GM12878 (cell line): ENCODE results near the gene ALDH1A1. TPM values are rescaled to one million over a fixed set of nuclear protein-coding genes. Genes with fewer than 3 reads are reported as not detected.

Source experiments
- ATAC-seq: fragments of 200-7000 bp; cut with Tn5 transposase; 3 replicates; pipeline ENCODE4 v1.9.1; 2020; ENCODE audit warnings: mild to moderate bottlenecking, moderate library complexity
- BruUV-seq: library from RNA; stranded (reverse); fragments of 400-500 nt; replicated peaks from 2 replicates; lab custom pipeline; 2021; lab: Mats Ljungman, UMichigan
- CTCF ChIA-PET: fragments of 300-600 bp; sonication (Branson Sonifier 250); formaldehyde crosslinking; extraction: SDS; loops from one replicate; lab custom pipeline; 2021; ENCODE audit warnings: inconsistent platforms; lab: Yijun Ruan, JAX
- POLR2A ChIA-PET: fragments of 350-600 bp; formaldehyde crosslinking; extraction: SDS; loops from one replicate; lab custom pipeline; 2021; ENCODE audit warnings: inconsistent platforms; lab: Charles Lee
- RAD21 ChIA-PET: fragments of 300-600 bp; sonication (Branson Sonifier 250); formaldehyde crosslinking; loops from one replicate; lab custom pipeline; 2023; ENCODE audit warnings: antibody characterized with exemption; ENCODE audit not compliant: unreplicated experiment; lab: Charles Lee
- SMC1A ChIA-PET: fragments of 300-600 bp; sonication (Branson Sonifier 250); formaldehyde crosslinking; loops from one replicate; lab custom pipeline; 2023; ENCODE audit not compliant: unreplicated experiment, uncharacterized antibody; lab: Charles Lee
- DNase-seq: peaks from one replicate; pipeline ENCODE4 v3.0.0-alpha.2; 2011; ENCODE audit warnings: low read depth, low spot score
- FAIRE-seq: peaks from 3 replicates; lab custom pipeline; 2011; peaks lifted over from hg19 to GRCh38; lab: Jason Lieb, UNC
- H2AFZ ChIP-seq: 2 replicates; pipeline ENCODE4 v1.6.0; 2011; ENCODE audit warnings: low read depth, low read length, control low read depth; ENCODE audit not compliant: control insufficient read depth
- H3K27ac ChIP-seq: 2 replicates; pipeline ENCODE4 v1.5.1; 2011; ENCODE audit warnings: control low read depth; ENCODE audit not compliant: control insufficient read depth, insufficient read depth
- H3K27me3 ChIP-seq, 2 experiments: replicated peaks in 1 of 2; 2 replicates each; pipeline versions ENCODE4 v1.6.0 to v1.6.1; 2011; ENCODE audit warnings: low read length in 1 of 2; ENCODE audit not compliant: control insufficient read depth in 2 of 2, insufficient read depth in 2 of 2
- H3K36me3 ChIP-seq, 2 experiments: 2 replicates each; pipeline ENCODE4 v1.5.1; 2011; ENCODE audit warnings: low read length in 1 of 2; ENCODE audit not compliant: control insufficient read depth in 2 of 2, insufficient read depth in 2 of 2
- H3K4me1 ChIP-seq: 2 replicates; pipeline ENCODE4 v1.6.1; 2011; ENCODE audit warnings: mild to moderate bottlenecking, low read length, moderate library complexity, mixed read lengths; ENCODE audit not compliant: control insufficient read depth, insufficient read depth
- H3K4me2 ChIP-seq: 2 replicates; pipeline ENCODE4 v1.6.0; 2011; ENCODE audit warnings: control low read depth; ENCODE audit not compliant: control insufficient read depth, insufficient read depth
- H3K4me3 ChIP-seq: fragments of 200-600 bp; sonication (generic); 2 replicates; pipeline ENCODE4 v1.5.1; 2016
- H3K79me2 ChIP-seq: 2 replicates; pipeline ENCODE4 v1.6.0; 2011; ENCODE audit warnings: low read length; ENCODE audit not compliant: control insufficient read depth, insufficient read depth
- H3K9ac ChIP-seq: 2 replicates; pipeline ENCODE4 v1.8.0; 2011; ENCODE audit warnings: low read length, control low read depth, mixed read lengths; ENCODE audit not compliant: control insufficient read depth, insufficient read depth
- H3K9me3 ChIP-seq: replicated peaks from 3 replicates; pipeline ENCODE4 v1.5.1; 2011; ENCODE audit warnings: mild to moderate bottlenecking, low read length; ENCODE audit not compliant: control insufficient read depth, insufficient read depth
- H4K20me1 ChIP-seq: 2 replicates; pipeline ENCODE4 v1.6.0; 2011; ENCODE audit not compliant: control insufficient read depth, insufficient read depth
- BACH1 ChIP-seq: fragments of 450-650 bp; IDR thresholded peaks from 2 replicates; pipeline ENCODE4 v1.6.1; 2017; ENCODE audit warnings: mild to moderate bottlenecking, borderline replicate concordance
- FOS ChIP-seq: IDR thresholded peaks from 3 replicates; pipeline ENCODE4 v1.6.1; 2011; ENCODE audit warnings: borderline replicate concordance; ENCODE audit not compliant: insufficient read length; ENCODE audit errors: extremely low read depth
- IKZF1 ChIP-seq: fragments of 450-650 bp; conservative IDR thresholded peaks from 2 replicates; pipeline ENCODE4 v1.6.1; 2017; ENCODE audit warnings: antibody characterized with exemption, mild to moderate bottlenecking
- MTA2 ChIP-seq: fragments of 450-650 bp; IDR thresholded peaks from 2 replicates; pipeline ENCODE4 v1.6.1; 2016; ENCODE audit warnings: low read depth, mild to moderate bottlenecking, moderate library complexity
- MXI1 ChIP-seq: fragments of 150-350 bp; IDR thresholded peaks from 2 replicates; pipeline ENCODE4 v1.6.1; 2011; ENCODE audit warnings: low read depth, mild to moderate bottlenecking, inconsistent platforms, low read length, improper control_type of control experiment
- POLR2A ChIP-seq: IDR thresholded peaks from 2 replicates; pipeline ENCODE4 v1.6.1; 2011; ENCODE audit warnings: low read depth, mild to moderate bottlenecking, low read length
- RUNX3 ChIP-seq: IDR thresholded peaks from 2 replicates; pipeline ENCODE4 v1.6.1; 2012; ENCODE audit warnings: low read length, inconsistent platforms
- TARDBP ChIP-seq: IDR thresholded peaks from 2 replicates; pipeline ENCODE4 v1.6.1; 2016; ENCODE audit warnings: borderline replicate concordance
- WRNIP1 ChIP-seq: IDR thresholded peaks from 2 replicates; pipeline ENCODE4 v1.6.1; 2011; ENCODE audit warnings: low read depth, low read length, improper control_type of control experiment, borderline replicate concordance
- YY1 ChIP-seq: IDR thresholded peaks from 2 replicates; pipeline ENCODE4 v1.6.1; 2011; ENCODE audit warnings: low read depth, mild to moderate bottlenecking, low read length
- ZBED1 ChIP-seq: IDR thresholded peaks from 2 replicates; pipeline ENCODE4 v1.6.1; 2016; ENCODE audit warnings: borderline replicate concordance
- ZSCAN29 ChIP-seq: fragments of 450-650 bp; IDR thresholded peaks from 2 replicates; pipeline ENCODE4 v1.6.1; 2017; ENCODE audit warnings: mild to moderate bottlenecking, moderate library complexity
- WGBS: methylation state at CpG from one replicate; pipeline ENCODE4 v1.1.6; 2016; ENCODE audit warnings: low lambda C conversion rate; ENCODE audit not compliant: insufficient replicate concordance, insufficient coverage; ENCODE audit errors: missing lambda C conversion rate; 5-methylcytosine and 5-hydroxymethylcytosine counted together
- in situ Hi-C: fragments of 300-500 bp; cut with MboI; formaldehyde crosslinking; loops from 9 replicates; pipeline ENCODE4 v1.14.3; 2018; ENCODE audit warnings: mixed read lengths
- intact Hi-C: fragments of 100-400 bp; cut with micrococcal nuclease; formaldehyde crosslinking; loops from one replicate; pipeline ENCODE4 v1.14.2; 2022; ENCODE audit not compliant: unreplicated experiment
- polyA plus RNA-seq, 11 experiments: library from polyadenylated mRNA; depleted of rRNA in 4 of 11; unstranded in 6 of 11; stranded (reverse) in 5 of 11; fragments of >200 nt; fragmentation: Nextera tagmentation in 4 of 11; fragmentation: Illumina TruSeq in 1 of 11; extraction: Ambion mirVana in 4 of 11; extraction: Trizol in 1 of 11; gene quantifications; 1 replicate in 1 of 11; 2 replicates in 10 of 11; pipeline versions ENCODE4 v1.2.1 to v1.2.3, GENCODE V29; 2011 to 2016; ENCODE audit warnings: inconsistent platforms in 2 of 11, missing spikeins in 2 of 11, low read depth in 1 of 11
- total RNA-seq, 4 experiments: library from RNA; depleted of rRNA in 3 of 4; stranded (reverse); fragments of >200 nt in 3 of 4; fragmentation: Illumina TruSeq in 1 of 4; extraction: Trizol in 1 of 4; gene quantifications; 2 replicates each; pipeline versions ENCODE4 v1.2.1 to v1.2.3, GENCODE V29; 2013 to 2021
- TF ChIP-seq, protein P1 (sequence below): IDR thresholded peaks from 2 replicates; pipeline ENCODE4 v1.6.1; 2012; ENCODE audit warnings: improper control_type of control experiment, low read depth, low read length; ENCODE audit not compliant: insufficient replicate concordance
- TF ChIP-seq, protein P2 (sequence below): fragments of 150-350 bp; IDR thresholded peaks from 2 replicates; pipeline ENCODE4 v1.6.1; 2014; ENCODE audit warnings: mild to moderate bottlenecking, low read depth, low read length
- TF ChIP-seq, protein P3 (sequence below): IDR thresholded peaks from 2 replicates; pipeline ENCODE4 v1.6.1; 2011; ENCODE audit warnings: borderline replicate concordance, low read depth, mild to moderate bottlenecking, moderate library complexity, low read length; ENCODE audit not compliant: insufficient read depth, poor library complexity, severe bottlenecking
- TF ChIP-seq, protein P4 (sequence below): IDR thresholded peaks from 2 replicates; pipeline ENCODE4 v1.6.1; 2011; ENCODE audit warnings: borderline replicate concordance, low read depth, mild to moderate bottlenecking, moderate library complexity, mixed read lengths, low read length; ENCODE audit not compliant: insufficient read depth; ENCODE audit errors: extremely low read length
- TF ChIP-seq, protein P5 (sequence below): IDR thresholded peaks from 2 replicates; pipeline ENCODE4 v1.6.1; 2011; ENCODE audit warnings: low read depth, mild to moderate bottlenecking, low read length, moderate library complexity, borderline replicate concordance; ENCODE audit errors: extremely low read depth

Gene ALDH1A1
- total and polyA plus RNA-seq, 10 of the 15 experiments (the other 5 are each of a cell fraction or from before 2014, with no cell fraction given): 0.03 to 0.54 TPM; not detected in 8

DNA sequence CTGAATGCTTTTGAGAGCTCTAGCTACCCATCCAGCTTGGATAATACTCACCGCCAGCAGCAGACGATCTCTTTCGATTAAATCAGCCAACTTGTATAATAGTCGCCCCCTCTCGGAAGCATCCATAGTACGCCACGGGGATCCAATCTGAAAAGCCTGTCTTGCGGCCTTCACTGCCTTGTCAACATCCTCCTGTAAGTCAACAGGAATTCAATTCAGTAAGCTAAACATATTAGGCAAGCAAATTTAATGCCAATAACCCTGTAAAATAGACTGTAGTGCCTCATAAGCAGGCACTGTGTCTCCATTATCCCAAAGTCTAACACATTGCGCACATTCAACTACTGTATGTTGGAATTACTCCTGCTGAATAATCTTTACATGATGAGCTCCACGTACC lies 22.0 kb downstream of the ALDH1A1 start:
- Histone ChIP-seq H3K9me3 (no peaks in the 10 kb centered on the region), H3K4me1 (no peaks in the 10 kb centered on the region), H4K20me1 (no peaks in the 10 kb centered on the region), H3K27me3 (no peaks in the 10 kb centered on the region; a peak in 1 of 4 replicates), H3K9ac (no peak overlapping the region), H3K27ac (no peak overlapping the region), H3K4me3 (no peak overlapping the region), H2AFZ (no peak overlapping the region), H3K4me2 (no peak overlapping the region), H3K79me2 (no peaks in the 10 kb centered on the region), H3K36me3 (no peaks in the 10 kb centered on the region)
- FAIRE-seq (no peak), DNase-seq (no peak), ATAC-seq (no peak)
- CTCF ChIA-PET: no interaction called here
- in situ Hi-C loops (no loop called here), intact Hi-C loops (no loop called here)
- 72% methylated on average over 10 of the region's 10 CpGs for WGBS
- RAD21 ChIA-PET: no interaction called here
- POLR2A ChIA-PET: no interaction called here
- BruUV-seq: no TSS peak
- SMC1A ChIA-PET: no interaction called here
- TF ChIP-seq, protein P1, sequence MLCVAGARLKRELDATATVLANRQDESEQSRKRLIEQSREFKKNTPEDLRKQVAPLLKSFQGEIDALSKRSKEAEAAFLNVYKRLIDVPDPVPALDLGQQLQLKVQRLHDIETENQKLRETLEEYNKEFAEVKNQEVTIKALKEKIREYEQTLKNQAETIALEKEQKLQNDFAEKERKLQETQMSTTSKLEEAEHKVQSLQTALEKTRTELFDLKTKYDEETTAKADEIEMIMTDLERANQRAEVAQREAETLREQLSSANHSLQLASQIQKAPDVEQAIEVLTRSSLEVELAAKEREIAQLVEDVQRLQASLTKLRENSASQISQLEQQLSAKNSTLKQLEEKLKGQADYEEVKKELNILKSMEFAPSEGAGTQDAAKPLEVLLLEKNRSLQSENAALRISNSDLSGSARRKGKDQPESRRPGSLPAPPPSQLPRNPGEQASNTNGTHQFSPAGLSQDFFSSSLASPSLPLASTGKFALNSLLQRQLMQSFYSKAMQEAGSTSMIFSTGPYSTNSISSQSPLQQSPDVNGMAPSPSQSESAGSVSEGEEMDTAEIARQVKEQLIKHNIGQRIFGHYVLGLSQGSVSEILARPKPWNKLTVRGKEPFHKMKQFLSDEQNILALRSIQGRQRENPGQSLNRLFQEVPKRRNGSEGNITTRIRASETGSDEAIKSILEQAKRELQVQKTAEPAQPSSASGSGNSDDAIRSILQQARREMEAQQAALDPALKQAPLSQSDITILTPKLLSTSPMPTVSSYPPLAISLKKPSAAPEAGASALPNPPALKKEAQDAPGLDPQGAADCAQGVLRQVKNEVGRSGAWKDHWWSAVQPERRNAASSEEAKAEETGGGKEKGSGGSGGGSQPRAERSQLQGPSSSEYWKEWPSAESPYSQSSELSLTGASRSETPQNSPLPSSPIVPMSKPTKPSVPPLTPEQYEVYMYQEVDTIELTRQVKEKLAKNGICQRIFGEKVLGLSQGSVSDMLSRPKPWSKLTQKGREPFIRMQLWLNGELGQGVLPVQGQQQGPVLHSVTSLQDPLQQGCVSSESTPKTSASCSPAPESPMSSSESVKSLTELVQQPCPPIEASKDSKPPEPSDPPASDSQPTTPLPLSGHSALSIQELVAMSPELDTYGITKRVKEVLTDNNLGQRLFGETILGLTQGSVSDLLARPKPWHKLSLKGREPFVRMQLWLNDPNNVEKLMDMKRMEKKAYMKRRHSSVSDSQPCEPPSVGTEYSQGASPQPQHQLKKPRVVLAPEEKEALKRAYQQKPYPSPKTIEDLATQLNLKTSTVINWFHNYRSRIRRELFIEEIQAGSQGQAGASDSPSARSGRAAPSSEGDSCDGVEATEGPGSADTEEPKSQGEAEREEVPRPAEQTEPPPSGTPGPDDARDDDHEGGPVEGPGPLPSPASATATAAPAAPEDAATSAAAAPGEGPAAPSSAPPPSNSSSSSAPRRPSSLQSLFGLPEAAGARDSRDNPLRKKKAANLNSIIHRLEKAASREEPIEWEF: no peak
- TF ChIP-seq POLR2A (no peak), WRNIP1 (no peak), MXI1 (no peak), RUNX3 (no peak), FOS (no peak), IKZF1 (no peak), ZBED1 (no peak), BACH1 (no peak), MTA2 (no peak), TARDBP (no peak), YY1 (no peak), ZSCAN29 (no peak)
- TF ChIP-seq, protein P2, sequence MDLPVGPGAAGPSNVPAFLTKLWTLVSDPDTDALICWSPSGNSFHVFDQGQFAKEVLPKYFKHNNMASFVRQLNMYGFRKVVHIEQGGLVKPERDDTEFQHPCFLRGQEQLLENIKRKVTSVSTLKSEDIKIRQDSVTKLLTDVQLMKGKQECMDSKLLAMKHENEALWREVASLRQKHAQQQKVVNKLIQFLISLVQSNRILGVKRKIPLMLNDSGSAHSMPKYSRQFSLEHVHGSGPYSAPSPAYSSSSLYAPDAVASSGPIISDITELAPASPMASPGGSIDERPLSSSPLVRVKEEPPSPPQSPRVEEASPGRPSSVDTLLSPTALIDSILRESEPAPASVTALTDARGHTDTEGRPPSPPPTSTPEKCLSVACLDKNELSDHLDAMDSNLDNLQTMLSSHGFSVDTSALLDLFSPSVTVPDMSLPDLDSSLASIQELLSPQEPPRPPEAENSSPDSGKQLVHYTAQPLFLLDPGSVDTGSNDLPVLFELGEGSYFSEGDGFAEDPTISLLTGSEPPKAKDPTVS: no peak
- TF ChIP-seq, protein P3, sequence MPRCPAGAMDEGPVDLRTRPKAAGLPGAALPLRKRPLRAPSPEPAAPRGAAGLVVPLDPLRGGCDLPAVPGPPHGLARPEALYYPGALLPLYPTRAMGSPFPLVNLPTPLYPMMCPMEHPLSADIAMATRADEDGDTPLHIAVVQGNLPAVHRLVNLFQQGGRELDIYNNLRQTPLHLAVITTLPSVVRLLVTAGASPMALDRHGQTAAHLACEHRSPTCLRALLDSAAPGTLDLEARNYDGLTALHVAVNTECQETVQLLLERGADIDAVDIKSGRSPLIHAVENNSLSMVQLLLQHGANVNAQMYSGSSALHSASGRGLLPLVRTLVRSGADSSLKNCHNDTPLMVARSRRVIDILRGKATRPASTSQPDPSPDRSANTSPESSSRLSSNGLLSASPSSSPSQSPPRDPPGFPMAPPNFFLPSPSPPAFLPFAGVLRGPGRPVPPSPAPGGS: no peak
- TF ChIP-seq, protein P4, sequence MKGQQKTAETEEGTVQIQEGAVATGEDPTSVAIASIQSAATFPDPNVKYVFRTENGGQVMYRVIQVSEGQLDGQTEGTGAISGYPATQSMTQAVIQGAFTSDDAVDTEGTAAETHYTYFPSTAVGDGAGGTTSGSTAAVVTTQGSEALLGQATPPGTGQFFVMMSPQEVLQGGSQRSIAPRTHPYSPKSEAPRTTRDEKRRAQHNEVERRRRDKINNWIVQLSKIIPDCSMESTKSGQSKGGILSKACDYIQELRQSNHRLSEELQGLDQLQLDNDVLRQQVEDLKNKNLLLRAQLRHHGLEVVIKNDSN: no peak
- TF ChIP-seq, protein P5, sequence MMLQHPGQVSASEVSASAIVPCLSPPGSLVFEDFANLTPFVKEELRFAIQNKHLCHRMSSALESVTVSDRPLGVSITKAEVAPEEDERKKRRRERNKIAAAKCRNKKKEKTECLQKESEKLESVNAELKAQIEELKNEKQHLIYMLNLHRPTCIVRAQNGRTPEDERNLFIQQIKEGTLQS: no peak
